ENCODE measurements around the gene RAB5A.
"Not testable (repeated sequence)": the region's sequence is repeated elsewhere in the genome, so short reads cannot be mapped to it uniquely, and the experiment has no call there.

DNA sequence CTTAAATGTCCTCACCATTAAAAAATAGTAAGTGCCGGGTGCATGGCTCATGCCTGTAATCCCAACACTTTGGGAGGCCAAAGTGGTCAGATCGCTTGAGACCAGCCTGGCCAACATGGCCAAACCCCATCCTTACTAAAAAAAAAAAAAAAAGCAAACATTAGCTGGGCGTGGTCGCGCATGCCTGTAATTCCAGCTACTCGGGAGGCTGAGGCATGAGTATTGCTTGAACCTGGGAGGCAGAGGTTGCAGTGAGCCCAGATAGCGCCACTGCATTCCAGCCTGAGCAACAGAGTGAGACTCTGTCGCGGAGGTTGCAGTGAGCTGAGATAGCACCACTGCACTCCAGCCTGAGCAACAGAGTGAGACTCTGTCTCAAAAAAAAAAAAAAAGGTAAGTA is 10.5 kb downstream of the RAB5A start:
- TF ChIP-seq CTCF (conservative IDR thresholded peaks at IDR 0.05; ENCODE audit: low read depth in 2 of 2); POLR2AphosphoS5 (IDR thresholded peaks at IDR 0.05; ENCODE audit: low read depth); EZH2 (IDR thresholded peaks at IDR 0.05; ENCODE audit: low read depth, unreplicated experiment); EZH2phosphoT487 (IDR thresholded peaks at IDR 0.05; ENCODE audit: unreplicated experiment); REST (IDR thresholded peaks at IDR 0.05; ENCODE audit: unreplicated experiment); CREB1 (CRISPR knock-in tag; IDR thresholded peaks at IDR 0.05; ENCODE audit: low read depth); NANOG (IDR thresholded peaks at IDR 0.05; ENCODE audit: borderline replicate concordance); ZNF114 (CRISPR knock-in tag; IDR thresholded peaks at IDR 0.05); JUNB (IDR thresholded peaks at IDR 0.05; ENCODE audit: unreplicated experiment): not testable (repeated sequence)
- TF ChIP-seq, protein P1, sequence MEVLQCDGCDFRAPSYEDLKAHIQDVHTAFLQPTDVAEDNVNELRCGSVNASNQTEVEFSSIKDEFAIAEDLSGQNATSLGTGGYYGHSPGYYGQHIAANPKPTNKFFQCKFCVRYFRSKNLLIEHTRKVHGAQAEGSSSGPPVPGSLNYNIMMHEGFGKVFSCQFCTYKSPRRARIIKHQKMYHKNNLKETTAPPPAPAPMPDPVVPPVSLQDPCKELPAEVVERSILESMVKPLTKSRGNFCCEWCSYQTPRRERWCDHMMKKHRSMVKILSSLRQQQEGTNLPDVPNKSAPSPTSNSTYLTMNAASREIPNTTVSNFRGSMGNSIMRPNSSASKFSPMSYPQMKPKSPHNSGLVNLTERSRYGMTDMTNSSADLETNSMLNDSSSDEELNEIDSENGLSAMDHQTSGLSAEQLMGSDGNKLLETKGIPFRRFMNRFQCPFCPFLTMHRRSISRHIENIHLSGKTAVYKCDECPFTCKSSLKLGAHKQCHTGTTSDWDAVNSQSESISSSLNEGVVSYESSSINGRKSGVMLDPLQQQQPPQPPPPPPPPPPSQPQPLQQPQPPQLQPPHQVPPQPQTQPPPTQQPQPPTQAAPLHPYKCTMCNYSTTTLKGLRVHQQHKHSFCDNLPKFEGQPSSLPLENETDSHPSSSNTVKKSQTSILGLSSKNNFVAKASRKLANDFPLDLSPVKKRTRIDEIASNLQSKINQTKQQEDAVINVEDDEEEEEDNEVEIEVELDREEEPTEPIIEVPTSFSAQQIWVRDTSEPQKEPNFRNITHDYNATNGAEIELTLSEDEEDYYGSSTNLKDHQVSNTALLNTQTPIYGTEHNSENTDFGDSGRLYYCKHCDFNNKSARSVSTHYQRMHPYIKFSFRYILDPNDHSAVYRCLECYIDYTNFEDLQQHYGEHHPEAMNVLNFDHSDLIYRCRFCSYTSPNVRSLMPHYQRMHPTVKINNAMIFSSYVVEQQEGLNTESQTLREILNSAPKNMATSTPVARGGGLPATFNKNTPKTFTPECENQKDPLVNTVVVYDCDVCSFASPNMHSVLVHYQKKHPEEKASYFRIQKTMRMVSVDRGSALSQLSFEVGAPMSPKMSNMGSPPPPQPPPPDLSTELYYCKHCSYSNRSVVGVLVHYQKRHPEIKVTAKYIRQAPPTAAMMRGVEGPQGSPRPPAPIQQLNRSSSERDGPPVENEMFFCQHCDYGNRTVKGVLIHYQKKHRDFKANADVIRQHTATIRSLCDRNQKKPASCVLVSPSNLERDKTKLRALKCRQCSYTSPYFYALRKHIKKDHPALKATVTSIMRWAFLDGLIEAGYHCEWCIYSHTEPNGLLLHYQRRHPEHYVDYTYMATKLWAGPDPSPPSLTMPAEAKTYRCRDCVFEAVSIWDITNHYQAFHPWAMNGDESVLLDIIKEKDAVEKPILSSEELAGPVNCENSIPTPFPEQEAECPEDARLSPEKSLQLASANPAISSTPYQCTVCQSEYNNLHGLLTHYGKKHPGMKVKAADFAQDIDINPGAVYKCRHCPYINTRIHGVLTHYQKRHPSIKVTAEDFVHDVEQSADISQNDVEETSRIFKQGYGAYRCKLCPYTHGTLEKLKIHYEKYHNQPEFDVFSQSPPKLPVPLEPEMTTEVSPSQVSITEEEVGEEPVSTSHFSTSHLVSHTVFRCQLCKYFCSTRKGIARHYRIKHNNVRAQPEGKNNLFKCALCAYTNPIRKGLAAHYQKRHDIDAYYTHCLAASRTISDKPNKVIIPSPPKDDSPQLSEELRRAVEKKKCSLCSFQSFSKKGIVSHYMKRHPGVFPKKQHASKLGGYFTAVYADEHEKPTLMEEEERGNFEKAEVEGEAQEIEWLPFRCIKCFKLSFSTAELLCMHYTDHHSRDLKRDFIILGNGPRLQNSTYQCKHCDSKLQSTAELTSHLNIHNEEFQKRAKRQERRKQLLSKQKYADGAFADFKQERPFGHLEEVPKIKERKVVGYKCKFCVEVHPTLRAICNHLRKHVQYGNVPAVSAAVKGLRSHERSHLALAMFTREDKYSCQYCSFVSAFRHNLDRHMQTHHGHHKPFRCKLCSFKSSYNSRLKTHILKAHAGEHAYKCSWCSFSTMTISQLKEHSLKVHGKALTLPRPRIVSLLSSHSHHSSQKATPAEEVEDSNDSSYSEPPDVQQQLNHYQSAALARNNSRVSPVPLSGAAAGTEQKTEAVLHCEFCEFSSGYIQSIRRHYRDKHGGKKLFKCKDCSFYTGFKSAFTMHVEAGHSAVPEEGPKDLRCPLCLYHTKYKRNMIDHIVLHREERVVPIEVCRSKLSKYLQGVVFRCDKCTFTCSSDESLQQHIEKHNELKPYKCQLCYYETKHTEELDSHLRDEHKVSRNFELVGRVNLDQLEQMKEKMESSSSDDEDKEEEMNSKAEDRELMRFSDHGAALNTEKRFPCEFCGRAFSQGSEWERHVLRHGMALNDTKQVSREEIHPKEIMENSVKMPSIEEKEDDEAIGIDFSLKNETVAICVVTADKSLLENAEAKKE (CRISPR knock-in tag; IDR thresholded peaks at IDR 0.05): not testable (repeated sequence)

Measured in GM23338 (cell line).